Mesenchymal stem cell (in vitro differentiated cells and primary cell): ENCODE measurements around the gene GPHN.
A peak's percentile ranks its signal among the peaks of the same experiment; 100 is the strongest.
"Not testable (repeated sequence)": the region's sequence is repeated elsewhere in the genome, so short reads cannot be mapped to it uniquely, and the experiment has no call there.

ENCODE experiments used
- DNase-seq: peaks from one replicate; pipeline ENCODE4 v3.0.0-alpha.2; 2013
- H2AFZ ChIP-seq: one replicate; pipeline ENCODE4 v1.6.1; 2013; ENCODE audit warnings: low read depth, mild to moderate bottlenecking, control low read depth, inconsistent platforms, low read length, moderate library complexity
- H2AK5ac ChIP-seq: 2 replicates; pipeline ENCODE4 v1.6.1; 2013; ENCODE audit warnings: low read length, moderate library complexity, mild to moderate bottlenecking, inconsistent platforms; ENCODE audit not compliant: severe bottlenecking
- H2BK120ac ChIP-seq: one replicate; pipeline ENCODE4 v1.6.1; 2013; ENCODE audit warnings: low read depth, mild to moderate bottlenecking, inconsistent platforms, low read length, moderate library complexity
- H2BK12ac ChIP-seq, 2 experiments: one replicate each; pipeline ENCODE4 v1.6.1; 2013; ENCODE audit warnings: inconsistent platforms in 2 of 2, low read length in 2 of 2, mild to moderate bottlenecking in 2 of 2, moderate library complexity in 2 of 2, control low read depth in 1 of 2
- H2BK15ac ChIP-seq: one replicate; pipeline ENCODE4 v1.6.1; 2013; ENCODE audit warnings: mild to moderate bottlenecking, low read depth, inconsistent platforms; ENCODE audit not compliant: poor library complexity, severe bottlenecking
- H2BK5ac ChIP-seq: 2 replicates; pipeline ENCODE4 v1.6.1; 2013; ENCODE audit warnings: low read depth, mild to moderate bottlenecking, low read length, control low read depth, inconsistent platforms; ENCODE audit not compliant: poor library complexity, severe bottlenecking
- H3K14ac ChIP-seq, 2 experiments: one replicate each; pipeline ENCODE4 v1.6.1; 2013; ENCODE audit warnings: inconsistent platforms in 2 of 2, low read length in 2 of 2, control low read depth in 1 of 2, mild to moderate bottlenecking in 1 of 2, moderate library complexity in 1 of 2
- H3K18ac ChIP-seq, 2 experiments: one replicate each; pipeline ENCODE4 v1.6.1; 2013; ENCODE audit warnings: inconsistent platforms in 2 of 2, low read length in 2 of 2, control low read depth in 1 of 2, low read depth in 1 of 2, mild to moderate bottlenecking in 1 of 2
- H3K23ac ChIP-seq, 2 experiments: one replicate each; pipeline ENCODE4 v1.6.1; 2013; ENCODE audit warnings: inconsistent platforms in 2 of 2, low read length in 2 of 2, mild to moderate bottlenecking in 2 of 2, moderate library complexity in 2 of 2, control low read depth in 1 of 2
- H3K27ac ChIP-seq: 2 replicates; pipeline ENCODE4 v1.5.1; 2013; ENCODE audit warnings: mild to moderate bottlenecking, moderate library complexity, low read length, control low read depth, inconsistent platforms; ENCODE audit not compliant: poor library complexity, severe bottlenecking
- H3K27me3 ChIP-seq, 2 experiments: 2 replicates each; pipeline versions ENCODE4 v1.6.1 to v1.7.0; 2013; ENCODE audit warnings: low read length in 2 of 2, mild to moderate bottlenecking in 2 of 2, moderate library complexity in 2 of 2, control low read depth in 1 of 2, inconsistent platforms in 1 of 2; ENCODE audit not compliant: control insufficient read depth in 1 of 2, insufficient read depth in 1 of 2
- H3K36me3 ChIP-seq, 2 experiments: 2 replicates each; pipeline versions ENCODE4 v1.6.1 to v1.7.0; 2013; ENCODE audit warnings: low read length in 2 of 2, control low read depth in 1 of 2, inconsistent platforms in 1 of 2, low read depth in 1 of 2, mild to moderate bottlenecking in 1 of 2; ENCODE audit not compliant: insufficient read depth in 2 of 2, control insufficient read depth in 1 of 2
- H3K4ac ChIP-seq, 2 experiments: one replicate each; pipeline ENCODE4 v1.6.1; 2013; ENCODE audit warnings: inconsistent platforms in 2 of 2, low read length in 2 of 2, mild to moderate bottlenecking in 2 of 2, moderate library complexity in 2 of 2, control low read depth in 1 of 2, low read depth in 1 of 2
- H3K4me1 ChIP-seq: 2 replicates; pipeline ENCODE4 v1.6.1; 2013; ENCODE audit warnings: low read depth, low read length, control low read depth; ENCODE audit not compliant: control insufficient read depth, insufficient read depth
- H3K4me2 ChIP-seq: 2 replicates; pipeline ENCODE4 v1.6.1; 2013; ENCODE audit warnings: low read length, mild to moderate bottlenecking, inconsistent platforms; ENCODE audit not compliant: poor library complexity, severe bottlenecking
- H3K4me3 ChIP-seq, 2 experiments: 2 replicates each; pipeline versions ENCODE4 v1.5.1 to v1.7.0; 2013; ENCODE audit warnings: low read length in 2 of 2, mild to moderate bottlenecking in 2 of 2, control low read depth in 1 of 2, low read depth in 1 of 2; ENCODE audit not compliant: insufficient read depth in 1 of 2
- H3K79me1 ChIP-seq: replicated peaks from 2 replicates; pipeline ENCODE4 v1.6.1; 2013; ENCODE audit warnings: mild to moderate bottlenecking, control low read depth, low read length, inconsistent platforms; ENCODE audit not compliant: poor library complexity, severe bottlenecking
- H3K9ac ChIP-seq: 2 replicates; pipeline ENCODE4 v1.7.0; 2013; ENCODE audit warnings: mild to moderate bottlenecking, low read length, moderate library complexity
- H3K9me3 ChIP-seq: 2 replicates; pipeline ENCODE4 v1.7.0; 2013; ENCODE audit warnings: mild to moderate bottlenecking, low read length; ENCODE audit not compliant: control insufficient read depth
- H4K8ac ChIP-seq: one replicate; pipeline ENCODE4 v1.6.1; 2013; ENCODE audit warnings: inconsistent platforms, mild to moderate bottlenecking, low read length, moderate library complexity
- H4K91ac ChIP-seq: one replicate; pipeline ENCODE4 v1.6.1; 2013; ENCODE audit warnings: mild to moderate bottlenecking, low read length, inconsistent platforms
- WGBS: methylation state at CpG from one replicate; pipeline ENCODE4 v1.1.7; 2013; ENCODE audit warnings: mixed read lengths; 5-methylcytosine and 5-hydroxymethylcytosine counted together

Gene GPHN

DNA sequence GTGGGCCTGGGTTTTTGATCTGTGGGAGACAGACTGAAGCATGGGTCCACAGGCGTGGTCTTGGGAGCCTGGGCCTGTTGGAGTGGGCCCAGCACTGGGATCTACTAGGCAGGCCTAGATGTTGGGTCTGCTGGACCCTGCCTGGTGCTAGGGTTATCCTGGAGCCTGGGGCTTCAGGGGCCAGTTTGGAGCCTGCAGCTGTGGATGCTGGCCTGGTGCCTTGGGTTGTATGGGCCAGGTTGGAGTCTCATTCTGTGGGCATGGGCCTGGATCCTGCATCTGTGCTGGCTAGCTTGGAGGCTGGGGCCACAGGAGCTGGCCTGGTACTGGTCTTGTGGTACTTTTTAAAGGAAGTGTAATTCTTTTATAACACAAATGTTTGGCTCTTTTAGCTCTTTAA is 68.0 kb downstream of the GPHN start:
- Histone ChIP-seq H2BK12ac (no peak overlapping the region), H2BK5ac (no peak overlapping the region), H3K27ac (no peak overlapping the region), H3K4me2 (no peak overlapping the region), H4K8ac (no peak overlapping the region), H2AK5ac (no peak overlapping the region), H2BK120ac (no peak overlapping the region), H3K14ac (no peak overlapping the region), H3K9ac (no peak overlapping the region), H3K36me3 (peaks cover 0 to 5% of the 10 kb centered on the region in 2 experiments), H2BK15ac (no peak overlapping the region), H3K79me1 (peaks cover 16% of the 10 kb centered on the region), H3K9me3 (peaks cover 54% of the 10 kb centered on the region), H4K91ac (no peak overlapping the region), H3K18ac (no peak overlapping the region), H3K4me3 (peak overlapping the region; percentile 6 to 27), H3K23ac (no peak overlapping the region), H3K27me3 (no peaks in the 10 kb centered on the region), H3K4me1 (peaks cover 1% of the 10 kb centered on the region), H3K4ac (no peak overlapping the region), H2AFZ (no peak overlapping the region)
- WGBS, result 96% methylated on average over 1 of the region's 1 CpG
- DNase-seq, result no peak

DNA sequence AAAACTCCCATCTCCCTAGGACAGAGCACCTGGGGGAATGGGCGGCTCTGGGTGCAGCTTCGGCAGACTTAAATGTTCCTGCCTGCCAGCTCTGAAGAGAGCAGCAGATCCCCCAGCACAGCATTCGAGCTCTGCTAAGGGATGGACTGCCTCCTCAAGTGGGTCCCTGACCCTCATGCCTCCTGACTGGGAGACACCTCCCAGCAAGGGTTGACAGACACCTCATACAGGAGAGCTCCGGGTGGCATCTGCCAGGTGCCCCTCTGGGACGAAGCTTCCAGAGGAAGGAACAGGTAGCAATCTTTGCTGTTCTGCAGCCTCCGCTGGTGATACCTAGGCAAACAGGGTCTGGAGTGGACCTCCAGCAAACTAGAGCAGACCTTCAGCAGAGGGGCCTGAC is 79.8 kb downstream of the GPHN start:
- H2BK5ac ChIP-seq, H3K23ac ChIP-seq, H4K8ac ChIP-seq, H2BK15ac ChIP-seq, H3K14ac ChIP-seq, H3K27me3 ChIP-seq, H3K4me1 ChIP-seq, H3K27ac ChIP-seq, H3K36me3 ChIP-seq, H4K91ac ChIP-seq, H3K18ac ChIP-seq, H3K9ac ChIP-seq, H2AFZ ChIP-seq, DNase-seq, H3K4me3 ChIP-seq, H3K79me1 ChIP-seq, H3K4ac ChIP-seq, H2AK5ac ChIP-seq, H2BK12ac ChIP-seq, H3K9me3 ChIP-seq, H3K4me2 ChIP-seq, H2BK120ac ChIP-seq: not testable (repeated sequence)
- WGBS, result 89% methylated on average over 6 of the region's 6 CpGs

DNA sequence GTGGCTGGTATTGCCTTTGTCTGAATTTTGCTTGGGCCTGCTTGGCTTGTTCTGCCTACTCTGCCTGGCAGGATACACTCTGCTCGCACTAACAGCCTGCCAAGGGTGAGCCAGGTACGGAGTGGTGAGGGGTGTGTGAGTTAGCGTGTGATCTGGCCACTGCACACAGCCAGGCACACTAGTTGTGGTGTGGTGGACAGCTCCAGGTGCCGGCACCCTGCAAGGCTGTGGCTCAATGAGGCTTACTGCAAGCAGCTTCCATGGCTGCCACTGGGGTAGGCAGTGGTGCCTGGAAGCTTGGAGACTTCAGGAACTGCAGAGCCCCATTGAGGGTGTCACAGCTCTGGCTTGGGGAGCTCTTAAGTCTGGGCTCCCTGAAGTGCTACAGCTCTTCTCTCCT is 87.4 kb downstream of the GPHN start:
- whole genome bisulfite sequencing, result 98% methylated on average over 4 of the region's 4 CpGs

DNA sequence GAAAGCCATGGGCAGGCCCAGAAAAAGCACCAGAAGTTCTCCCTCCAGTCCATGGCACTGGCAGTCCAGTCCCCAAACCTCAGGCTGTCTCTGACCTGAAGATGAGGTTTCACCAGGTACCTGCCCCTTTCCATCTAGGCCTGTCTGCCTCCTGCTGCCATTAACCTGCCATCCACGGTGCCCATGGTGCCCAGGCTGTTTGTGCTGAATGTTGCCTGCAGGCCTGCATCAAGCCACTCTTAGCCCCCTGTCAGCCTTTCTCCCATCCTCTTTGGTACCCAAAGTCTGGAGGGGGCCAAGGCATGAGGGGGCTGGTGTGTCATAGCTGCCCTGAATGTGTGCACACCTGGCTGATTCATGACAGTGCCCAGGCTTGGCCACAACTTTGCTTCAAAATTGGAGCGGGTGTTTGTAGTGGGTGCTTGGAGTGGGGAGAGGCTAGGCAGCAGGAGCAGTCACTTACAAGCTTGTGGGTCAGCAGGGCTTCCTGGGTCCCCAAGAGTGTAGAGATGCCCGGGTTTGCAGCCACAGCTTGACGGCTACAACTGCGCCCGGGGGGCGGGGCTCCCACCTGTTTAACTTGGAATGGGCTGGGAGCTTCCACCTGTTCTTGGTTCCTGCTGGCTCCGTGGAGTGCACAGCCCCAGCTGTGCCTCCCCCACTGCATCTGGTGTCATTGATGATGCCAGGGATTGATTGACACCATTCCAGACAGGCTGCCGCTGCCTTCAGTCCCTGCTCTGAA is 88.5 kb downstream of the GPHN start:
- no peaks in the 10 kb centered on the region for H3K9me3 ChIP-seq
- H3K23ac ChIP-seq, result no peak overlapping the region
- no peaks in the 10 kb centered on the region for H3K36me3 ChIP-seq
- no peak overlapping the region for H3K18ac ChIP-seq
- H3K14ac ChIP-seq, result no peak overlapping the region
- no peak overlapping the region for H3K9ac ChIP-seq
- H2BK120ac ChIP-seq, result no peak overlapping the region
- no peak overlapping the region for H3K4ac ChIP-seq
- H3K4me2 ChIP-seq, result no peak overlapping the region
- peak overlapping the region; percentile 5 for H2BK5ac ChIP-seq
- H4K8ac ChIP-seq, result no peak overlapping the region
- peaks cover 6% of the 10 kb centered on the region for H3K79me1 ChIP-seq
- no peak overlapping the region for H4K91ac ChIP-seq
- H2AK5ac ChIP-seq, result no peak overlapping the region
- H3K27me3 ChIP-seq, result no peaks in the 10 kb centered on the region
- no peak for DNase-seq
- H2BK15ac ChIP-seq, result no peak overlapping the region
- no peak overlapping the region for H2AFZ ChIP-seq
- no peak overlapping the region for H3K4me3 ChIP-seq
- no peaks in the 10 kb centered on the region for H3K4me1 ChIP-seq
- H2BK12ac ChIP-seq, result no peak overlapping the region
- H3K27ac ChIP-seq, result no peak overlapping the region
- WGBS, result 94% methylated on average over 9 of the region's 9 CpGs

More for the DNA sequence above, 87.4 kb downstream of the GPHN start:
- no peak overlapping the region for H4K8ac ChIP-seq
- H3K4me3 ChIP-seq, result no peak overlapping the region
- no peak overlapping the region for H3K23ac ChIP-seq
- no peak overlapping the region for H4K91ac ChIP-seq
- H2BK5ac ChIP-seq, result no peak overlapping the region
- H3K4ac ChIP-seq, result no peak overlapping the region
- no peak overlapping the region for H3K9ac ChIP-seq
- H3K27ac ChIP-seq, result no peak overlapping the region
- H3K4me2 ChIP-seq, result no peak overlapping the region
- H2AFZ ChIP-seq, result no peak overlapping the region
- no peak overlapping the region for H2BK15ac ChIP-seq
- H2AK5ac ChIP-seq, result no peak overlapping the region
- H3K36me3 ChIP-seq, result no peaks in the 10 kb centered on the region
- no peaks in the 10 kb centered on the region for H3K27me3 ChIP-seq
- no peak overlapping the region for H3K18ac ChIP-seq
- H3K14ac ChIP-seq, result no peak overlapping the region
- H2BK120ac ChIP-seq, result no peak overlapping the region
- no peak for DNase-seq
- no peaks in the 10 kb centered on the region for H3K4me1 ChIP-seq
- no peaks in the 10 kb centered on the region for H3K9me3 ChIP-seq
- peaks cover 6% of the 10 kb centered on the region for H3K79me1 ChIP-seq
- H2BK12ac ChIP-seq, result no peak overlapping the region
